Activated CD8-positive, alpha-beta memory T cell treated with anti-CD3 and anti-CD28 coated beads, Interleukin-2, amount 50 U/mL, for 24 hours (primary cell): ENCODE results near the gene YIF1A.
A peak's percentile ranks its signal among the peaks of the same experiment; 100 is the strongest.
"Not testable (repeated sequence)": the region's sequence is repeated elsewhere in the genome, so short reads cannot be mapped to it uniquely, and the experiment has no call there.

ENCODE experiments used
- DNase-seq: peaks from one replicate; pipeline ENCODE4 v3.0.0-alpha.2; 2020; ENCODE audit errors: extremely low read depth

YIF1A gene

GRCh38 chr11:66286699-66287098 lies 2.2 kb downstream of the YIF1A start:
- DNase-seq, result no peak

DNA sequence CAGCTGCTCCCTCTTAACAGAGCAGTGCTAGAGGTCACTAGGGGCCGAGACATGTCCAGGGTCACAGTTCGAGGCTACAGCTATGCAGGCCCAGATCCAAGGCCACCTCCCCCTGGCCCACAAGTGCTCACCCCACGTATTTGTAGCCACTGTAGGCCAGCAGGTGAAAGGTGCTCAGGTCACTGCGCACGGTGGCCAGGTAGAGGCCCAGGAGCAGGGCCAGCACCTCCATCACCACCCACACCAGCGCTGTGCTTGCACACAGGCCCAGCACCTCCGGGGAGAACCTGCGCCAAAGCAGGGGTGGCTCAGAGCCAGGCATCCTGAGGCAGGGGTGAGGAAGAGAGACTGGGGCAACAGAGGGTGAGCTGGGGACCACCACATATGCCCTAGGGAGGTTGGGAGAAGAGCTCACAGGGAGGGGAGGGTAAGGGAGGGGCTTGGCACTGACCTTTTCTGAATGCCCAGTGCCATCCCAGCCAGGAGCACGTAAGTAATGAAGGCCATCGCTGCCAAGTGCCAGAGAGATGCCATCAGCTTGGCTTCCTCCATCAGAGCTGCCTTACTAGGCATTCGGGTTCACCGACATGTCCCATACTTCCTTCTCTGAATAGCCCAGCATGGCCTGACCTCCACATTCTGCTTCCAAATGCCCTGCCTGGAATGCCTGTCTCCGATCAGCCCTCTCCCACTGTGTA lies 3.5 kb downstream of the YIF1A start:
- no peak for DNase-seq

DNA sequence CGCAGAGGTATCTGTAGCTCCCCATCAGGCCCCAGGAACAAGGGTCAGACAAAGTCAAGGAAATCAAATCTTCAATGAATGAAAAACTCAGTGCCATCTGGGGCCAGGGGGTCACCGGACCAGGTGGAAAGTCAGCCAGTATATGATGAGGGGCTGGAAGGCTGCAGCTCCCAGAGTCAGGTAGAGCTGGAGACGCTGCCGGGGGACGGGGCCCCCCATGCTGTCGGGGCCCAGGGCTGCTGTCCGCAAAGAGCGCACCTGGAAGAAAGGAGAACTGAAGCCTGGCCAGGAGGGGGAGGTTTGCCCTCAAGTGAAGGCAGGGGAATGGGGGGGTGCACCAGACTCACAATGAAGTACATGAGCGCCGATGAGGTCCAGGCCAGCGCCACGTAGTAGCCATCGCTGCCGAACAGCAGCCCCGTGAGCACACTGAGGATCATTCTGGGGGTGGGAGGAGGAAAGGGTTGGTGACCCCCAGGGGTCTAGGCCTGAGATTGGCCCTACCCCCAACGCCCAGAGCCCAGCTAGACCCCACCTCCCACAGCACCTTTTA lies 4.3 kb downstream of the YIF1A start:
- DNase-seq, result no peak

- DNase-seq, result no peak
These were observed 5.4 kb downstream of the YIF1A start for GRCh38 chr11:66283461-66284105.

- DNase-seq, result peak; percentile 96
These were observed 6.2 kb downstream of the YIF1A start for GRCh38 chr11:66282468-66283455.

DNA sequence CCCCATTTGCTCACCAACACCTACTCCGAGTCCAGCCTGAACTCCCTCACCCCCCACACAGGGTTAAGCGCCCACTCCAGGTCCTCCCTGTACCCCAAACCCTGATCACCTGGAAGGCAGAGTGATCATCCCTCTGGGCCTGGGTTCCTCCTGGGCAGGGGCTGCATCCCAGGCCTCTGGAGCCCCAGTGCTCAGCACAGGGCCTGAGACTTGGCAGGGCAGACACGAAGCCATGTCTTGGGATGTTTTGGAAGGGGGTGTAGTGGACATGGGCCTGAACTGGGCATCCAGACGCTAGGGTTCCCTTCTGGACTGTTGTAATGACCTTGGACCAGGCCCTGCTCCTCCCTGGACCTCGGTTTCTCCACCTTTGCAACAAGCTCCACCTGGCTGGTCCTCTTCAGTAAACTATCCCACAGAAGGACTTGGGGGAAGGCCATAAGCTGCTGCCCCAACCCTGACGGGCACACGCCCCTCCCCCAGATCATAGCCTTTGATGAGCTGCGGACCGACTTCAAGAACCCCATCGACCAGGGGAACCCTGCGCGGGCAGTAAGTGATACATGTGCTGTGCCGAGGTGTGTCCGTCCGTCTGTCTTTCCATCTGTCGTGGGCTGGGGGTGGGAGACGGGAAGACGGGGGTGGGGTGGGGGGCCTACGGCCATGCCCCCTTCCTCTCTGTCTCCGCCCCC lies 7.0 kb downstream of the YIF1A start:
- DNase-seq, result no peak

- DNase-seq, result no peak
These were observed 7.9 kb downstream of the YIF1A start for GRCh38 chr11:66281001-66281400.

GRCh38 chr11:66280428-66280827 lies 8.5 kb downstream of the YIF1A start:
- DNase-seq, result no peak

- no peak for DNase-seq
These were observed 9.7 kb downstream of the YIF1A start for GRCh38 chr11:66279092-66279734.

DNA sequence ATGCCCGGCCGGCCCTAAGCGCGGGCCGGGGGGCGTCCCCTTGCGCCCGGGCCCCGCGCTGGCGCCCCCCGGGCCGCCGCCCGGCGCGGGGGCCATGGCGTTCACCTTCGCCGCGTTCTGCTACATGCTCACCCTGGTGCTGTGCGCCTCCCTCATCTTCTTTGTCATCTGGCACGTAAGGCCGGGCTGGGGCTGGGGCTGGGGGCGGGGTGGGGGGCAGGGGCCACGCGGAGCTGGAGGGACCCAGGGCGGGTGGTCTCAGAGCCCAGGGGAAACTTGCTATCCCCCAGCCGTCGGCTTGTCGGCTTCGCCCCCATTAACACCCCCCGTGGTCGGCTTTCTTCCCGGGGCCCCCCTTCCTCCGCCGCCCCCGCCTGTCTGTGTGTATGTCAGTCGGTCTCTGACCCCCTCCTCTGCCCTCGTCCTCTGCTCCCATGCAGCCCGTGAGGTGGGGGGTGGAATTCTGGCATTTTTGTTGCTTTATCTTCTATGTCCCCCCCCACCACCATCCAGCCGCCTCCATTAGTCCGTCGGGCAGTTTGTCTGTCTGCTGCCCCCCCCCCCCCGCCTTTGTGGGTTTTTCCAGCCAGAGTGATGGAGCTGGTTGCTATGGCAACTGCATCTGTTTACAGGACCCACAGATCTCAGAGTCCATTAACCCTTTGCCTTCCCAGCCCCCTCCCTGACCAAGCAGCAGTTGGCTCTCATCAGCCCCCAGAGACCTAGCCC lies 10.4 kb downstream of the YIF1A start:
- DNase-seq, result no peak

DNA sequence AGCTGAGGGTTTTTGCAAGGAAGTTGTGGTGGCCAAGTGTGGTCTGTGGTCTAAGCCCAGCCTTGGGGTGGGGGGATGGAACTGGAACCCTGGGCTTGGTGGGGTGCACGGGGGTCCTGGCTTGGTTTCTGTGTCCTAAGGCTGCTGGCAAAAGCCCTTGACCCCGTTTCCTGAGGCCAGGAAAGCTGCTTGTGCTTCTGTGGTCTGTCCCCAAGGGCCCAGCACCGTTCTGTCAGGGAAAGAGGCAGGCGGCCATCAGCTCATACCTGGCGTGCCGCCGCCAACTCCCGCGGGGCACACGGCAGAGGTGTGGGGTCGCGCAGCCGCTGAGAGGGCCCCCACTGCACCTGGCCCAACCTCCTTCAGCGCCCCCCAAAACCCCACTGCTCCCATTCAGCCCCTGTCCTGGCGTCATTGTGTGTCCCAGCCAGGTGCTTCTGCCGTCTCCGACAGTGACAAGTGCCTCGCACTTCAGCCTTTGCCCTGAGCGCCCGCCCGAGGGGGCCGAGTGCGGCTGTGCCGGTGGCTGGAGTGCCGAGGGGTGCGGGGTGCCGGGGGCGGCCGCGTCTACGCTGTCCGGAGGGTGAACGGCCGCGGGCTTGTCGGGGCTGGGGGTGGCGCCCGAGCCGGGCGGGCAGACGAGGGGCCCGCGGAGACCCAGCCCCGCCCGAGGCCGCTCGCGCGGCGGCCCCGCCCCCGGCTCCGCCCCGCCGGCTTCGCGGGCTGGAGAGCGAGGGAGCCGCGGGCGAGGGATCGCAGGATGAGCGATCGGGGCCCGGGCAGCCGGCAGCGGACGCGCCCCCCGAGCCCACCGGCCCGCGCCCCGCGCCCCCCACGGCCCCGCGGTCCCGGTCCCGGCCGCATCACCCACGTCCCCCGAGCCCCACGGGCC lies 11.2 kb downstream of the YIF1A start, which contains the start of gene CNIH2:
Gene CNIH2, plus strand, starts transcription at position 705 of the 892 bp plus-strand sequence. CDS start 282 bp downstream, outside the sequence.
- no peak for DNase-seq

GRCh38 chr11:66277064-66277463 lies 11.9 kb downstream of the YIF1A start:
- DNase-seq, result not testable (repeated sequence)

- not testable (repeated sequence) for DNase-seq
These were observed 12.3 kb downstream of the YIF1A start for GRCh38 chr11:66276619-66277018.

GRCh38 chr11:66275984-66276612 lies 12.8 kb downstream of the YIF1A start:
- no peak for DNase-seq

DNA sequence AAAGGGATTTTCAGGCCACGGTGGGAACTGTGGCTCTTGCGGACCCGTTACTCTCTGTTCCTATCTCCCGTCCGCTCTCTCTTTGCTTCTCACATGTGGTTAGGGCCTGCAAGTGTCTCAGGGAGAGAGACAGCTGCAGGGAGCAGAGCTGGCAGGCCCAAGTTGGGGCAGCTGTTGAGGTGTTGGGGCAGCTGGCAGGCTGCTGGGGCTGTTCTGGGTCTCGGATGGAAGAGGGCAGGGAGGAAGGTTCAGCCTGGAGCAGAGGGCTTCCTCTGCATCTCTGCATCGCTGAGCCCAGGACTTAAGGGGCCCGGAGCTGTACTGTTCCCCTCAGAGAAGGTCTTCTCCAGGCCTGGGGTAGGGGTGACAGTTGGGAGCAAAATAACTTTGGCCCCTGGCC lies 13.5 kb downstream of the YIF1A start:
- no peak for DNase-seq

DNA sequence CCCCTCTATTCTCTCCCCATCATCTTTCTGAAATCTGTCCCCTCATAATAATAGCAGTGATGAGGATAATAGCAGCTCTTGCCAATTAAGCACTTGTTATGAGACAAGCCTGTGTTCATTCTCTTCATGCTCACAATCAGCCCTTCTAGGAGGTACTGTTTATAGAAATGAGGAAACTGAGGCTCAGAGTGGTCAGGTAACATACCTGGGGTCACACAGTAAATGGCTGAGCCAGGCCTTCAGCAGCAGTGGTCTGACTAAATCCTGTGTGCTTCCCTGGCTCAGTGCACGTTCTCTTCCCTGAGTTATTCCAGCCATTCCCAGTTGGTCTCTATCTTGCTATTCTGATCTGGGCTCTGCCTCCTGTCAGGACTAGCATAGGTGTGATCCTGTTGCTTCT lies 14.7 kb downstream of the YIF1A start:
- no peak for DNase-seq

DNA sequence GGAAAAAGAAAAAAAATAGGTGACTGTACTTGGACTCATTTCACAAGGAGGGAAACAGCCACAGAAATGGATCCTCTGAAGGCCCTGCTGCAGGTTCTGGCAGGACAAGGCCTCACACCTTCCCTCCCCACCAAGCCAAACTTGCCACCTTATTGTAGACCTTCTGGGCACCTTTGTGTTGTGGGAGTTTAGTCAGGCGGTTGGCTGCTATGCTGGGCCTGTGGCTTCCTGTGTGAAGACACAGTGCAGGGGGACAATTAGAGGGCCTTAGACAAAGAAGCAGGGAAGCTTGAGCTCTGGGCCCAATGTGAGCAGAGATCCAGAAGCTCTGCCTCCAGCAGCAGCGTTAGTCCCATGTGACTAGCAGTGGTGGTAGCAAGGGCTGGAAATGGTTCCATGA lies 16.3 kb downstream of the YIF1A start:
- no peak for DNase-seq

DNA sequence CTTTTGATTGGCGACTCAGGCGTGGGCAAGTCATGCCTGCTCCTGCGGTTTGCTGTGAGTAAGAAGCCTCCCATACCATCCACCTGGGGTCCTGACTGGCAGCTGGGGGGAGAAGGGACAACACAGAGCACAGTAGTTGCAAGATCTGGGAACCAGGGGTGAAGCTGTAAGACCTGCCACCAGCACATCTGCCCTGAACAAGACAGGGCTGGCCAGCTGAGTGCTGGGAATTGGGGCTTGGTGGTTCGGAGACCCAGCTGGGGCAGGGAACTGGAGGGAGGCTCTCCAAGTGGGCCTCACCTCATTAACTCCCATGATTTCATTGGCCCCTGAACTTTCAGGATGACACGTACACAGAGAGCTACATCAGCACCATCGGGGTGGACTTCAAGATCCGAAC lies 17.1 kb downstream of the YIF1A start:
- no peak for DNase-seq
